Parathyroid adenoma (tissue), 2 donors: ENCODE results near the gene WNT7B.

ENCODE experiments used
- H2AFZ ChIP-seq: fragments of 300-600 bp; sonication (generic); one replicate; pipeline ENCODE4 v1.7.0; 2017; ENCODE audit warnings: antibody characterized with exemption, mild to moderate bottlenecking
- H3K27ac ChIP-seq: fragments of 300-600 bp; sonication (generic); one replicate; pipeline ENCODE4 v1.7.0; 2017
- H3K27me3 ChIP-seq: fragments of 300-600 bp; sonication (generic); one replicate; pipeline ENCODE4 v1.7.0; 2017; ENCODE audit warnings: low read length; ENCODE audit not compliant: control insufficient read depth, insufficient read depth
- H3K36me3 ChIP-seq: fragments of 300-600 bp; sonication (generic); one replicate; pipeline ENCODE4 v1.7.0; 2017; ENCODE audit warnings: low read length; ENCODE audit not compliant: control insufficient read depth, insufficient read depth
- H3K4me1 ChIP-seq: fragments of 300-600 bp; sonication (generic); one replicate; pipeline ENCODE4 v1.7.0; 2017; ENCODE audit warnings: control low read depth
- H3K4me2 ChIP-seq: fragments of 300-600 bp; sonication (generic); one replicate; pipeline ENCODE4 v1.7.0; 2017; ENCODE audit warnings: low read length
- H3K4me3 ChIP-seq: fragments of 300-600 bp; sonication (generic); one replicate; pipeline ENCODE4 v1.7.0; 2017; ENCODE audit warnings: low read depth, low read length
- H3K79me2 ChIP-seq: fragments of 300-600 bp; sonication (generic); one replicate; pipeline ENCODE4 v1.7.0; 2017; ENCODE audit warnings: control low read depth
- H3K9ac ChIP-seq: fragments of 300-600 bp; sonication (generic); one replicate; pipeline ENCODE4 v1.7.0; 2017; ENCODE audit warnings: mild to moderate bottlenecking
- H3K9me3 ChIP-seq: fragments of 300-600 bp; sonication (generic); one replicate; pipeline ENCODE4 v1.7.0; 2017; ENCODE audit warnings: low read length; ENCODE audit not compliant: control insufficient read depth
- CTCF ChIP-seq: fragments of 300-600 bp; sonication (generic); IDR thresholded peaks from one replicate; pipeline ENCODE4 v1.7.0; 2017; ENCODE audit warnings: antibody characterized with exemption, mild to moderate bottlenecking
- donor health status: primary hyperparathyroidism.

The WNT7B gene

GRCh38 chr22:45897736-45898135 is 79.2 kb downstream of the WNT7B start:
- H3K4me3 ChIP-seq, result no peak overlapping the region
- H3K27ac ChIP-seq, result no peak overlapping the region
- H3K36me3 ChIP-seq, result no peaks in the 10 kb centered on the region
- no peak overlapping the region for H2AFZ ChIP-seq
- H3K4me2 ChIP-seq, result no peak overlapping the region
- H3K9me3 ChIP-seq, result no peaks in the 10 kb centered on the region
- no peaks in the 10 kb centered on the region for H3K4me1 ChIP-seq
- H3K9ac ChIP-seq, result no peak overlapping the region
- no peak for TF ChIP-seq CTCF
- H3K27me3 ChIP-seq, result no peaks in the 10 kb centered on the region
- H3K79me2 ChIP-seq, result no peaks in the 10 kb centered on the region

GRCh38 chr22:45896964-45897538 is 79.9 kb downstream of the WNT7B start:
- Histone ChIP-seq H3K27me3 (no peaks in the 10 kb centered on the region), H3K4me1 (no peaks in the 10 kb centered on the region), H3K4me3 (no peak overlapping the region), H3K4me2 (peak overlapping the region; percentile 57), H3K79me2 (no peaks in the 10 kb centered on the region), H3K27ac (peak overlapping the region; percentile 36), H2AFZ (peak overlapping the region; percentile 73), H3K9me3 (no peaks in the 10 kb centered on the region), H3K36me3 (no peaks in the 10 kb centered on the region), H3K9ac (no peak overlapping the region)
- no peak for TF ChIP-seq CTCF

GRCh38 chr22:45896153-45896951 is 80.6 kb downstream of the WNT7B start:
- Histone ChIP-seq H3K9ac (no peak overlapping the region), H2AFZ (peak overlapping the region; percentile 73), H3K4me3 (no peak overlapping the region), H3K4me1 (no peaks in the 10 kb centered on the region), H3K79me2 (no peaks in the 10 kb centered on the region), H3K27me3 (no peaks in the 10 kb centered on the region), H3K9me3 (no peaks in the 10 kb centered on the region), H3K36me3 (no peaks in the 10 kb centered on the region), H3K27ac (peak overlapping the region; percentile 36), H3K4me2 (peak overlapping the region; percentile 57)
- no peak for TF ChIP-seq CTCF

- H3K79me2 ChIP-seq, result no peaks in the 10 kb centered on the region
- no peak for TF ChIP-seq CTCF
- H3K4me1 ChIP-seq, result no peaks in the 10 kb centered on the region
- H3K4me3 ChIP-seq, result no peak overlapping the region
- no peak overlapping the region for H2AFZ ChIP-seq
- no peak overlapping the region for H3K9ac ChIP-seq
- no peaks in the 10 kb centered on the region for H3K27me3 ChIP-seq
- no peak overlapping the region for H3K27ac ChIP-seq
- no peaks in the 10 kb centered on the region for H3K9me3 ChIP-seq
- no peak overlapping the region for H3K4me2 ChIP-seq
- no peaks in the 10 kb centered on the region for H3K36me3 ChIP-seq
Observed at GRCh38 chr22:45895436-45896152, 81.4 kb downstream of the WNT7B start.
